Erythroblast (primary cell): ENCODE results near the gene COP1.
"Not testable (repeated sequence)": the region's sequence is repeated elsewhere in the genome, so short reads cannot be mapped to it uniquely, and the experiment has no call there.

Experiments used
- DNase-seq, 2 experiments: peaks; one replicate each; lab custom pipeline; 2025; lab: John Stamatoyannopoulos, UW
- GATA1 ChIP-seq: IDR thresholded peaks from 2 replicates; pipeline ENCODE4 v1.6.1; 2011; ENCODE audit warnings: low read depth, mild to moderate bottlenecking, control low read depth, low read length, moderate library complexity
- POLR2A ChIP-seq: IDR thresholded peaks from 2 replicates; pipeline ENCODE4 v1.6.1; 2011; ENCODE audit warnings: mild to moderate bottlenecking, low read length

Gene COP1

GRCh38 chr1:176206961-176207902, at the start of gene COP1:
TSS of gene COP1 (minus strand) at chr1:176207286. CDS start at chr1:176206978, 308 bp downstream.
- DNase-seq, result peak; percentile 96 to 98
- TF ChIP-seq POLR2A (peak; percentile 96), GATA1 (no peak)

DNA sequence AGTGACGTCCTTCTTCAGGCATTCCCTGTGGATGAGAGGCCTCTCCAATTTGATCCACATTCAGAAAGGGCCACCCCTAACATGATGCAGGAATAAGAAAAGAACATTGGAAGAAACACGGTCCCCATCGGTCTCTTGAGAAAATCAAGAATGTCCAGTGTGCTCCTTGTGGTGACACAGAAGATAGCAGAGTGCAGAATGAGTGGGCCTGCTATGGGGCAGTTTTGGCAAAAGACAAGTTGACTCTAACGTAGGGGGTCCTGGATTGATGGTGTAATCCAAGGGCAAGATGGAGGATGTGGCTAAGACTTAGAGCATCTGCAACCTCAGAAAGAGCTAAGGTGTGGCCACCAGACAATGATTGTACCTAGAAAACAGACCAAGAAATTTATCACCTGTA, 45.1 kb upstream of the COP1 start:
- TF ChIP-seq GATA1 (no peak), POLR2A (no peak)
- no peak for DNase-seq

GRCh38 chr1:176244851-176245250, 37.8 kb upstream of the COP1 start:
- DNase-seq, result no peak
- TF ChIP-seq POLR2A (no peak), GATA1 (no peak)

- TF ChIP-seq POLR2A, result no peak
- TF ChIP-seq GATA1, result no peak
- no peak for DNase-seq
Observed at GRCh38 chr1:176243746-176244145, 36.7 kb upstream of the COP1 start.

- DNase-seq, result peak; percentile 47 to 77
- TF ChIP-seq POLR2A, result no peak
- no peak for TF ChIP-seq GATA1
Observed at GRCh38 chr1:176241385-176242015, 34.4 kb upstream of the COP1 start.

DNA sequence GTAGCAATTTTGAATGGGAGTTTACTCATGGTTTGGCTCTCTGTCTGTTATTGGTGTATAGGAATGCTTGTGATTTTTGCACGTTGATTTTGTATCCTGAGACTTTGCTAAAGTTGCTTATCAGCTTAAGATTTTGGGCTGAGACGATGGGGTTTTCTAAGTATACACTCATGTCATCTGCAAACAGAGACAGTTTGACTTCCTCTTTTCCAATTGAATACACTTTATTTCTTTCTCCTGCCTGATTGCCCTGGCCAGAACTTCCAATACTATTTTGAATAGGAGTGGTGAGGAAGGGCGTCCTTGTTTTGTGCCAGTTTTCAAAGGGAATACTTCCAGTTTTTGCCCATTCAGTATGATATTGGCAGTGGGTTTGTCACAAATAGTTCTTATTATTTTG, 26.6 kb upstream of the COP1 start:
- DNase-seq, result not testable (repeated sequence)

- no peak for DNase-seq
- no peak for TF ChIP-seq GATA1
- TF ChIP-seq POLR2A, result no peak
Observed at GRCh38 chr1:176227579-176227978, 20.5 kb upstream of the COP1 start.

DNA sequence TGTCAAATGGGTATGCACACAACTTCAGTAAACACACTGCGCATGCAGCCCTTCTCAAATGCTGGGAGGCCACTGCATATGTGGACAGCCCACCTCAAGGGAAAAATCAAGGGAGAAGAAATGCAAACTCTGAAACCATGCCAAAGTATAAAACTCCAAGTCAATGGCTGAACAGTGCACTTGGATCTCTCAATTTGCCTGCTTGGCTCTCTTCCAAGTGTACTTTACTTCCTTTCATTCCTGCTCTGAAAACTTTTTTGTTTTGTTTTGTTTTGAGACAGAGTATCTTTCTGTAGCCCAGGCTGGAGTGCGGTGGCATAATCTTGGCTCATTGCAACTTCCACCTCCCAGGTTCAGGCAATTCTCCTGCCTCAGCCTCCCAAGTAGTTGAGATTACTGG, 18.8 kb upstream of the COP1 start:
- TF ChIP-seq POLR2A (no peak), GATA1 (no peak)
- no peak for DNase-seq

DNA sequence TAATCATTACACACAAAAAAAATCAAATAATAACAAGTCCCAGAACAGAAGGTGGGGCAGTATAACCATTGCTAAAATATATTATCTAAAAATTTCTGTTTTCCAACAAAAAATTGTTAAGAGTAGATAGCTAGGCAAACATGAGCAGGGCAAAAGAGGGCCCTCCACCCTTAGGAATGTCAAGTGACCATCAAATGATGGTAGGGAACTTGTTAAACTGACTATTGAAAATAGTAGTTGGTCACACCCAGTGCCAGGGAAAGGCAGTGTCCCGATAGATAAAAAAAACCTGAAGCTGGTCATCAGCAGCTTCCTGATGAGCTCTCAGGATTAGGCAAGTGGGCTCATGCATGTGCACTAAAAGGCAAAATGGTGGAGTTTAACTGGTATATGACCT, 18.4 kb upstream of the COP1 start:
- TF ChIP-seq POLR2A, result no peak
- TF ChIP-seq GATA1, result no peak
- no peak for DNase-seq

- no peak for DNase-seq
- TF ChIP-seq POLR2A (no peak), GATA1 (no peak)
Observed at GRCh38 chr1:176222196-176222595, 15.1 kb upstream of the COP1 start.

- DNase-seq, result no peak
- TF ChIP-seq POLR2A, result no peak
- no peak for TF ChIP-seq GATA1
Observed at GRCh38 chr1:176220100-176220689, 13.1 kb upstream of the COP1 start.

GRCh38 chr1:176217461-176218099, 10.5 kb upstream of the COP1 start:
- DNase-seq, result no peak
- no peak for TF ChIP-seq POLR2A
- no peak for TF ChIP-seq GATA1

- no peak for DNase-seq
- TF ChIP-seq POLR2A, result no peak
- TF ChIP-seq GATA1, result no peak
Observed at GRCh38 chr1:176216031-176216430, 8.9 kb upstream of the COP1 start.
